AG04449 (cell line): ENCODE measurements around the gene NOS1AP.

Experiments used
- CTCF ChIA-PET: fragments of 350-600 bp; formaldehyde crosslinking; extraction: SDS; loops from one replicate; lab custom pipeline; 2021; ENCODE audit warnings: antibody characterized with exemption; lab: Yijun Ruan, JAX
- POLR2A ChIA-PET: fragments of 400-600, 350-600 bp; formaldehyde crosslinking; extraction: SDS; loops from one replicate; lab custom pipeline; 2020; ENCODE audit warnings: antibody characterized with exemption, inconsistent platforms; lab: Yijun Ruan, JAX
- DNase-seq: peaks from one replicate; pipeline ENCODE4 v3.0.0-alpha.2; 2010; ENCODE audit warnings: low read depth, low spot score
- H3K4me3 ChIP-seq: 2 replicates; pipeline ENCODE4 v1.5.1; 2011; ENCODE audit warnings: low read depth, mild to moderate bottlenecking, control low read depth, low read length
- CTCF ChIP-seq: IDR thresholded peaks from one replicate; pipeline ENCODE4 v1.5.1; 2011; ENCODE audit warnings: mild to moderate bottlenecking, moderate library complexity, low read length, control low read depth, inconsistent platforms; ENCODE audit not compliant: insufficient read depth; ENCODE audit errors: missing control alignments

Gene NOS1AP

DNA sequence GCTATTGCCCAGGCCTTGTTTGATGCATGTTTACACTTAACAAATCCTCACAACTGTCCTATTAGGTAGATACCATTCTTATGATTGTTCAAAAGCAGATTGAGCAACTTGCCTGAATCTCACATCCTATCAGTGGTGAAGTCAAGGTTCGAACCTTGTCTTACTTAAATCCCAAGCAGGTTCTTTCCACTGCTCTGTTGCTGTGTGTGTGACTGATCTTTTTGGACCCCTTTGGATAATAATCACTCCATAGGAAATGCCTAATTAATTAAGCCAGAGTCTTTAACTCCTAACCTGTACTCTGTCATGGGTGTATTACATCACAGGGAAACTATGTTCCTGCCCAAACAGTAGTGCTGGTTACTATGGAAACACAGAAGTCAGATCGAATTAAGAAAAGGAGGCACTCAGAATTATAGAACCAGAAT lies 222.9 kb downstream of the NOS1AP start:
- DNase-seq = no peak
- ChIA-PET CTCF (interaction anchor here (1.2 kb wide), 1 partner anchor 15 kb away, joined by 4 read pairs; no protein-coding TSS in a partner anchor), POLR2A (no interaction called here)
- no peak for TF ChIP-seq CTCF
- no peak overlapping the region for H3K4me3 ChIP-seq

GRCh38 chr1:162293073-162293692 lies 223.7 kb downstream of the NOS1AP start:
- DNase-seq = no peak
- no peak for TF ChIP-seq CTCF
- CTCF ChIA-PET = interaction anchor here (0.7 kb wide), 1 partner anchor 274 kb away, joined by 4 read pairs; no protein-coding TSS in a partner anchor

GRCh38 chr1:162294015-162294414 lies 224.5 kb downstream of the NOS1AP start:
- no peak overlapping the region for H3K4me3 ChIP-seq
- DNase-seq = no peak
- no peak for TF ChIP-seq CTCF
- POLR2A ChIA-PET = no interaction called here
- CTCF ChIA-PET = no interaction called here

More at GRCh38 chr1:162293073-162293692, 223.7 kb downstream of the NOS1AP start:
- H3K4me3 ChIP-seq = no peak overlapping the region
- POLR2A ChIA-PET = no interaction called here

GRCh38 chr1:162297208-162297607 lies 227.7 kb downstream of the NOS1AP start:
- H3K4me3 ChIP-seq = no peak overlapping the region
- POLR2A ChIA-PET = no interaction called here
- DNase-seq = no peak
- CTCF ChIA-PET = no interaction called here
- no peak for TF ChIP-seq CTCF

- no peak overlapping the region for H3K4me3 ChIP-seq
- ChIA-PET POLR2A (no interaction called here), CTCF (no interaction called here)
- no peak for TF ChIP-seq CTCF
- DNase-seq = no peak
Observed at GRCh38 chr1:162298266-162298665, 228.8 kb downstream of the NOS1AP start.

- POLR2A ChIA-PET = no interaction called here
- TF ChIP-seq CTCF = no peak
Observed at GRCh38 chr1:162299018-162299417, 229.5 kb downstream of the NOS1AP start.

More at GRCh38 chr1:162299018-162299417, 229.5 kb downstream of the NOS1AP start:
- CTCF ChIA-PET = no interaction called here
- no peak for DNase-seq
- no peak overlapping the region for H3K4me3 ChIP-seq
